GM10248 (cell line): ENCODE measurements around the gene KIF13A.

Experiments
- CTCF ChIA-PET: fragments of 300-600 bp; sonication (Branson Sonifier 250); formaldehyde crosslinking; extraction: SDS; loops from one replicate; lab custom pipeline; 2021; ENCODE audit warnings: antibody characterized with exemption; lab: Yijun Ruan, JAX
- POLR2A ChIA-PET: fragments of 350-650 bp; sonication (Branson Sonifier 250); formaldehyde crosslinking; extraction: SDS; loops from one replicate; lab custom pipeline; 2020; ENCODE audit warnings: antibody characterized with exemption; lab: Yijun Ruan, JAX
- DNase-seq: peaks from one replicate; pipeline ENCODE4 v3.0.0; 2012; ENCODE audit errors: extremely low spot score
- TF ChIP-seq, protein P1 (sequence below): IDR thresholded peaks from 2 replicates; pipeline ENCODE4 v1.5.1; 2012; ENCODE audit warnings: mild to moderate bottlenecking, low read depth; ENCODE audit errors: extremely low read depth, missing control alignments, control extremely low read depth

KIF13A gene

DNA sequence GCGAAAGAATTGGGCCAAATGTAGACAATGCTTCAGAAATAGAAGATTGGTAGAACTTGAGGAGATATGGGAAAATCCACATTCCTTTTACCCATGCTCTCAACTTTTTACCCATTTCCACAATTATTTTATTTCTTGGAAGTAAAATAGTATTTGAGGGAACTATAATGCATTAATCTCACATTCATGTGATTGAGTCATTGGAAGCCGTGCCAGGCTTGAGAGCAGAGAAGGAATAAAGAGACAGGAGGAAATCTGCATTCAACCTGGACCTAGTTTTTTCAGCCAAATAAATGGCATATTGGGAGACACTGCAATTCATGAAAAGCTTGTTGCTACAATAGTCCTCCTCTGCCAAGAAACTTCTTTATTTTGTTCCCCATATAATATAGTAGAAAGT lies 278.0 kb downstream of the KIF13A start:
- no peak for DNase-seq
- POLR2A ChIA-PET = no interaction called here
- TF ChIP-seq, protein P1, sequence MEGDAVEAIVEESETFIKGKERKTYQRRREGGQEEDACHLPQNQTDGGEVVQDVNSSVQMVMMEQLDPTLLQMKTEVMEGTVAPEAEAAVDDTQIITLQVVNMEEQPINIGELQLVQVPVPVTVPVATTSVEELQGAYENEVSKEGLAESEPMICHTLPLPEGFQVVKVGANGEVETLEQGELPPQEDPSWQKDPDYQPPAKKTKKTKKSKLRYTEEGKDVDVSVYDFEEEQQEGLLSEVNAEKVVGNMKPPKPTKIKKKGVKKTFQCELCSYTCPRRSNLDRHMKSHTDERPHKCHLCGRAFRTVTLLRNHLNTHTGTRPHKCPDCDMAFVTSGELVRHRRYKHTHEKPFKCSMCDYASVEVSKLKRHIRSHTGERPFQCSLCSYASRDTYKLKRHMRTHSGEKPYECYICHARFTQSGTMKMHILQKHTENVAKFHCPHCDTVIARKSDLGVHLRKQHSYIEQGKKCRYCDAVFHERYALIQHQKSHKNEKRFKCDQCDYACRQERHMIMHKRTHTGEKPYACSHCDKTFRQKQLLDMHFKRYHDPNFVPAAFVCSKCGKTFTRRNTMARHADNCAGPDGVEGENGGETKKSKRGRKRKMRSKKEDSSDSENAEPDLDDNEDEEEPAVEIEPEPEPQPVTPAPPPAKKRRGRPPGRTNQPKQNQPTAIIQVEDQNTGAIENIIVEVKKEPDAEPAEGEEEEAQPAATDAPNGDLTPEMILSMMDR = no peak
- CTCF ChIA-PET = interaction anchor here (0.7 to 3.5 kb wide), 2 partner anchors 14 to 95 kb away, joined by 4 to 13 read pairs; no protein-coding TSS in a partner anchor
